GM12878 (cell line): Measurements from ENCODE around the gene PSG3.
"Not testable (repeated sequence)": the region's sequence is repeated elsewhere in the genome, so short reads cannot be mapped to it uniquely, and the experiment has no call there.

Source experiments
- CREB1 ChIP-seq: IDR thresholded peaks from 2 replicates; pipeline ENCODE4 v1.6.1; 2012; ENCODE audit warnings: low read depth, mild to moderate bottlenecking, inconsistent platforms
- CREM ChIP-seq: IDR thresholded peaks from 2 replicates; pipeline ENCODE4 v1.6.1; 2014; ENCODE audit warnings: antibody characterized with exemption, low read depth
- CTCF ChIP-seq, 3 experiments: IDR thresholded peaks in 2 of 3; conservative IDR thresholded peaks in 1 of 3; 2 replicates each; pipeline ENCODE4 v1.5.1; 2011; ENCODE audit warnings: low read depth in 3 of 3, low read length in 3 of 3, mild to moderate bottlenecking in 3 of 3, control low read depth in 2 of 3, moderate library complexity in 2 of 3, inconsistent platforms in 1 of 3, mixed read lengths in 1 of 3; ENCODE audit not compliant: control insufficient read depth in 2 of 3, insufficient read depth in 1 of 3; ENCODE audit errors: extremely low read depth in 1 of 3
- EGR1 ChIP-seq, 2 experiments: IDR thresholded peaks; 1 replicate in 1 of 2; 2 replicates in 1 of 2; pipeline ENCODE4 v1.6.1; 2011 to 2012; ENCODE audit warnings: low read depth in 2 of 2, low read length in 2 of 2, borderline replicate concordance in 1 of 2, mild to moderate bottlenecking in 1 of 2, moderate library complexity in 1 of 2
- EZH2 ChIP-seq: IDR thresholded peaks from 2 replicates; pipeline ENCODE4 v1.6.1; 2012; ENCODE audit warnings: low read depth, mild to moderate bottlenecking, control low read depth, inconsistent platforms, low read length, borderline replicate concordance; ENCODE audit not compliant: control insufficient read depth
- FOXK2 ChIP-seq: fragments of 450-650 bp; IDR thresholded peaks from 2 replicates; pipeline ENCODE4 v1.6.1; 2017; ENCODE audit warnings: mild to moderate bottlenecking, moderate library complexity
- KAT2A ChIP-seq: conservative IDR thresholded peaks from 2 replicates; pipeline ENCODE4 v1.6.1; 2011; ENCODE audit warnings: low read depth, low read length; ENCODE audit not compliant: control insufficient read depth
- MYC ChIP-seq: IDR thresholded peaks from 2 replicates; pipeline ENCODE4 v1.6.1; 2011; ENCODE audit warnings: mild to moderate bottlenecking, low read length, moderate library complexity, inconsistent platforms; ENCODE audit not compliant: insufficient read depth, insufficient replicate concordance, insufficient read length, severe bottlenecking
- RCOR1 ChIP-seq: conservative IDR thresholded peaks from 2 replicates; pipeline ENCODE4 v1.6.1; 2012; ENCODE audit warnings: low read depth, low read length, improper control_type of control experiment
- SP1 ChIP-seq: IDR thresholded peaks from one replicate; pipeline ENCODE4 v1.6.1; 2011; ENCODE audit warnings: low read depth, low read length
- SPI1 ChIP-seq: IDR thresholded peaks from 2 replicates; pipeline ENCODE4 v1.6.1; 2011; ENCODE audit warnings: low read depth, mild to moderate bottlenecking, low read length, moderate library complexity, borderline replicate concordance; ENCODE audit not compliant: insufficient read depth
- USF2 ChIP-seq: IDR thresholded peaks from 2 replicates; pipeline ENCODE4 v1.6.1; 2011; ENCODE audit warnings: low read depth, low read length, improper control_type of control experiment, borderline replicate concordance
- ZNF24 ChIP-seq: fragments of 450-650 bp; IDR thresholded peaks from 2 replicates; pipeline ENCODE4 v1.6.1; 2017; ENCODE audit warnings: antibody characterized with exemption, mild to moderate bottlenecking

- not testable (repeated sequence) for TF ChIP-seq CREM; SPI1; CREB1; FOXK2; SP1; EZH2; RCOR1; USF2; EGR1 (IDR thresholded peaks at IDR 0.05; ENCODE audit: borderline replicate concordance in 1 of 2, low read depth in 2 of 2, low read length in 2 of 2); KAT2A; CTCF (IDR thresholded peaks at IDR 0.05 in 2 of 3, conservative IDR thresholded peaks at IDR 0.05 in 1 of 3; ENCODE audit: control insufficient read depth in 2 of 3, extremely low read depth in 1 of 3, insufficient read depth in 1 of 3, low read depth in 3 of 3, low read length in 3 of 3); MYC; ZNF24
Observed at GRCh38 chr19:42740381-42740780, at the start of gene PSG3.
